Measurements from ENCODE around the gene CAMKV.

- TF ChIP-seq POLR2A (IDR thresholded peaks at IDR 0.05) (no peak), CTCF (IDR thresholded peaks at IDR 0.05) (no peak)
Observed at GRCh38 chr3:49865198-49865784, 4.4 kb downstream of the CAMKV start.
